Smooth muscle cell of the umbilical artery (primary cell): ENCODE data around the gene SPATA25. TPM values are rescaled to one million over a fixed set of nuclear protein-coding genes. Genes with fewer than 3 reads are reported as not detected.

ENCODE experiments used
- total RNA-seq: library from RNA; depleted of rRNA; stranded (reverse); fragments of >200 nt; gene quantifications from 2 replicates; pipeline ENCODE4 v1.2.3, GENCODE V29; 2014

SPATA25 gene, protein sequence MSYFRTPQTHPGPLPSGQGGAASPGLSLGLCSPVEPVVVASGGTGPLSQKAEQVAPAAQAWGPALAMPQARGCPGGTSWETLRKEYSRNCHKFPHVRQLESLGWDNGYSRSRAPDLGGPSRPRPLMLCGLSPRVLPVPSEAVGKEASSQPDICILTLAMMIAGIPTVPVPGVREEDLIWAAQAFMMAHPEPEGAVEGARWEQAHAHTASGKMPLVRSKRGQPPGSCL
- total RNA-seq = 1.1 and 2.1 TPM in 2 replicates

GRCh38 chr20:45887346-45887715 is at the start of gene SPATA25:
TSS of gene SPATA25 (minus strand) at chr20:45887622. CDS start at chr20:45887590, 32 bp downstream.

GRCh38 chr20:45934586-45935415 is 47.4 kb upstream of the SPATA25 start, which contains the start of gene PCIF1:
TSS of gene PCIF1 (plus strand) at chr20:45934683. CDS start at chr20:45939000, 4,317 bp downstream.

GRCh38 chr20:45911486-45912343 is 24.3 kb upstream of the SPATA25 start, which contains the start of gene PLTP:
TSS of gene PLTP (minus strand) at chr20:45912155. CDS start at chr20:45911452, 703 bp downstream.

DNA sequence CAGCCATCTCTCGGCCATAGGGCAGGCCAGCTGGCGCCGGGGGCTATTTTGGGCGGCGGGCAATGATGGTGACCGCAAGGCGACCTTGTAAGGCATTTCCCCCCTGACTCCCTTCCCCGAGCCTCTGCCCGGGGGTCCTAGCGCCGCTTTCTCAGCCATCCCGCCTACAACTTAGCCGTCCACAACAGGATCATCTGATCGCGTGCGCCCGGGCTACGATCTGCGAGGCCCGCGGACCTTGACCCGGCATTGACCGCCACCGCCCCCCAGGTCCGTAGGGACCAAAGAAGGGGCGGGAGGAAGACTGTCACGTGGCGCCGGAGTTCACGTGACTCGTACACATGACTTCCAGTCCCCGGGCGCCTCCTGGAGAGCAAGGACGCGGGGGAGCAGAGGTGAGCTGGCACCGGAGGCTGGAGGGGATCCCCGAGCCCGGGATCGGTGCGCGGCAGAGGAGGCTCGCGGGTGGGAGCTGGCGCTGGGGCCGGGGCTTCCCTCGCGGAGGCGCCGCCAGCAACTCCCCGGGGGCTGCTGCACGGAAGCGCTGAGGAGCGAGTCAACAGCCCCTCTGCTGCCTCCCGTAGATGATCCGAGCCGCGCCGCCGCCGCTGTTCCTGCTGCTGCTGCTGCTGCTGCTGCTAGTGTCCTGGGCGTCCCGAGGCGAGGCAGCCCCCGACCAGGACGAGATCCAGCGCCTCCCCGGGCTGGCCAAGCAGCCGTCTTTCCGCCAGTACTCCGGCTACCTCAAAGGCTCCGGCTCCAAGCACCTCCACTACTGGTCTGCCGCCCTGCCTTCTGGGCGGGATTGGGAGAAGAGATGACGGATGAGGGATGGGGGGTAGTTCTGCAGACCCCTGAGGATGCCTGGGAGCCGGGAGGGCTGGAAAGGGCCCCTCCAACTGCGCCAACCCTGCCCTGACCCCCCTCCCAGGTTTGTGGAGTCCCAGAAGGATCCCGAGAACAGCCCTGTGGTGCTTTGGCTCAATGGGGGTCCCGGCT is 3.9 kb upstream of the SPATA25 start, which contains the start of the genes CTSA and NEURL2:
Gene CTSA, plus strand, starts transcription at position 351 of the 999 bp plus-strand sequence. Its CDS starts 234 bp downstream, at position 585.
Gene NEURL2, minus strand, starts transcription at position 224 of the 999 bp plus-strand sequence. Its CDS starts 217 bp downstream, at position 7.

DNA sequence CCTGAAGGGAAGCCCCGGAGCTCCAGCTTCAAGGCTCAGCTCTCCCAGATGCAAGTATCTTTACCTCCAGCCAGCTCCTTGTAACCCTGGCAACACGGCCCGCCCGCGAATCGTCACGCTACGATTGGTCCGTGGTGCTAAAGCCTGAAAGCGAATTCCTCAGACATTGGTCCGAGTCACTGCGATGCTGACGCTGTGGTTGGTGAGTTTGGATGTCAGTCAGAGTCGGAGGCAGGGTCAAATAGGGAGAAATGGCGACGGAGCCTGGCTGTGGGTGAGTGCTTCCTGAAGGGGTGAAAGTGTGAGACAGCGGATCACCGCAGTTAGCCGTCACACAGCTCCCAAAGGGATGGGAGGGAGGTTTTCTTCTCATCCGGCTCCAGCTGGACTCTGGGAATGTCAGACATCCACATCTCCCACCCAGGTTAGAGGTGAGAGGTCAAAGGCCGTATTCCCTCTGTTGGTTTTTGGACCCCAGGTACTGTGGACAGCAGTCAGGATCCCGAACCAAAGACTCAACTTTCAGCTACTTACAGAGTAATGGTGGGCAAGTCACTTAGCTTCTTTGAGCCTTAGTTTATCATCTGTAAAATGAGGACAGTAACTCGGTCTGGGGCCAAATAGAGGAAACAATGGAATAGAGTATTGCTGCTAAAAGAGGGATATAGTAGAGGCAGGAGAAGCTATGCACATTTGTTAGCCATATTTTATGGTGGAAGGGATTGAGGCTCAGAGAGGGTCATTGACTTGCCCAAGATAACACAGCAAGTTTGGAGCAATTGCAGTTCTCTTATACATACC is 6.2 kb downstream of the SPATA25 start, which contains the start of gene ZSWIM1:
Gene ZSWIM1, plus strand, starts transcription at position 240 of the 801 bp plus-strand sequence. CDS start 1,366 bp downstream, outside the sequence.

GRCh38 chr20:45857114-45857881 is 30.1 kb downstream of the SPATA25 start, which contains the start of the genes ACOT8 and ZSWIM3:
TSS of gene ACOT8 (minus strand) at chr20:45857392. CDS start at chr20:45857315, 77 bp downstream.
TSS of gene ZSWIM3 (plus strand) at chr20:45857614. CDS start at chr20:45857826, 212 bp downstream.

Other genes with a start within 250 kb of the SPATA25 start
- not detected in 2 replicates for gene WFDC11, start 217.4 kb downstream of the SPATA25 start, total RNA-seq
- gene WFDC13, start 185.6 kb downstream of the SPATA25 start, total RNA-seq = not detected in 2 replicates
- not detected in 2 replicates for gene WFDC10B, start 182.6 kb downstream of the SPATA25 start, total RNA-seq
- not detected in 2 replicates for gene SPINT4, start 165.3 kb downstream of the SPATA25 start, total RNA-seq
- gene WFDC3, start 95.7 kb downstream of the SPATA25 start, total RNA-seq = 0.89 TPM in 1 of 2 replicates, not detected in the other
- gene DNTTIP1, start 95.7 kb downstream of the SPATA25 start, total RNA-seq = 10.7 and 13.4 TPM in 2 replicates
- 2.1 and 11.3 TPM in 2 replicates for gene UBE2C, start 75.0 kb downstream of the SPATA25 start, total RNA-seq
- not detected in 2 replicates for gene TNNC2, start 60.3 kb downstream of the SPATA25 start, total RNA-seq
- 33.3 and 34.7 TPM in 2 replicates for gene SNX21, start 53.8 kb downstream of the SPATA25 start, total RNA-seq
- gene ACOT8, start 30.2 kb downstream of the SPATA25 start, total RNA-seq = 23.4 and 43.1 TPM in 2 replicates
- gene ZSWIM3, start 30.0 kb downstream of the SPATA25 start, total RNA-seq = 6.0 and 8.6 TPM in 2 replicates
- gene ZSWIM1, start 6.4 kb downstream of the SPATA25 start, total RNA-seq = 2.7 and 4.1 TPM in 2 replicates
- 3.3 and 7.1 TPM in 2 replicates for gene NEURL2, start 3.6 kb upstream of the SPATA25 start, total RNA-seq
- 94.6 and 108 TPM in 2 replicates for gene CTSA, start 3.7 kb upstream of the SPATA25 start, total RNA-seq
- gene PLTP, start 24.5 kb upstream of the SPATA25 start, total RNA-seq = 17.8 and 27.7 TPM in 2 replicates
- gene PCIF1, start 47.1 kb upstream of the SPATA25 start, total RNA-seq = 6.2 and 8.4 TPM in 2 replicates
- 12.2 and 16.2 TPM in 2 replicates for gene ZNF335, start 84.6 kb upstream of the SPATA25 start, total RNA-seq
- 0.30 and 3.1 TPM in 2 replicates for gene MMP9, start 121.3 kb upstream of the SPATA25 start, total RNA-seq
- 0.30 and 1.3 TPM in 2 replicates for gene SLC12A5, start 141.6 kb upstream of the SPATA25 start, total RNA-seq
- gene NCOA5, start 202.3 kb upstream of the SPATA25 start, total RNA-seq = 6.5 and 12.0 TPM in 2 replicates
- 2.0 and 3.9 TPM in 2 replicates for gene CD40, start 230.7 kb upstream of the SPATA25 start, total RNA-seq